HS-5 (cell line): ENCODE data around the gene DUSP6.

ENCODE experiments used
- DNase-seq: peaks from one replicate; pipeline ENCODE4 v3.0.0-alpha.2; 2012; ENCODE audit warnings: low read depth

Gene DUSP6

DNA sequence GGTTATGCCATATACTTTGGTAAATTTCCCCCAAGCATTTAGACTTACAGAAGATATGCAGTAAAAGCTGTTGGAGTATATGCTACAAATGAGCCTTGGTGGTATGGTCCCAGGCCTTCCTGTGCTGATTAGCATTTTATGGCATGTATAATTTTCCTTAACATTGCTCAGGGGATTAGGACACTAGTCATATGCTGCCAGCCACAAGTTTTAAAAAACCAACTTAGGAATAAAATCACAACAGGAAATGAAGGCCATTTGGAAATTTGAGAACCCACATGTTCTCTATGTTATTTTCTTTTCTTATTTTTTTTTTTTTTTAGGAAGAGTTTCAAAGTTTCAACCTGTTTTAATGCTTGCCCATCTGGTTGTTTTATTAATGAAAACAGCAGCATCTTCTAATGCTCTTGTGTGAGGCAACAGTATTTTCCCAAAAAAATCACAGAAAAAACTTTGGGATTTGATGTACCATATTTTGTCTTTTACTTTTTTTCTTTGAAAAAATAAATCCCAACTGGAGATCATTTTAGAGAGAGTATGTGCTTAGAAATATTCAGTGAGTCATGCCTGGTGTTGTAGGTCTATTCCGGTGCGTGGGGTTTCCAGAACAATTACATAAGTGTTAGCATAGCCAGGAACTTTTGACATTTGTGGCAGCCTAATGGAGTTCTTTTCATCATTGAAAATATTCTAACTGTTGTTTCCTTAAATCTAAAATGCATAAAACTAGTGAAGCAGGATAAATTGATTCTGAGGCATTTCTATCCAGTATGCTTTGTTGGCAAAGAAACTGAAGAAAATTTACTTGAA lies 21.7 kb upstream of the DUSP6 start:
- DNase-seq: peak; percentile 49

DNA sequence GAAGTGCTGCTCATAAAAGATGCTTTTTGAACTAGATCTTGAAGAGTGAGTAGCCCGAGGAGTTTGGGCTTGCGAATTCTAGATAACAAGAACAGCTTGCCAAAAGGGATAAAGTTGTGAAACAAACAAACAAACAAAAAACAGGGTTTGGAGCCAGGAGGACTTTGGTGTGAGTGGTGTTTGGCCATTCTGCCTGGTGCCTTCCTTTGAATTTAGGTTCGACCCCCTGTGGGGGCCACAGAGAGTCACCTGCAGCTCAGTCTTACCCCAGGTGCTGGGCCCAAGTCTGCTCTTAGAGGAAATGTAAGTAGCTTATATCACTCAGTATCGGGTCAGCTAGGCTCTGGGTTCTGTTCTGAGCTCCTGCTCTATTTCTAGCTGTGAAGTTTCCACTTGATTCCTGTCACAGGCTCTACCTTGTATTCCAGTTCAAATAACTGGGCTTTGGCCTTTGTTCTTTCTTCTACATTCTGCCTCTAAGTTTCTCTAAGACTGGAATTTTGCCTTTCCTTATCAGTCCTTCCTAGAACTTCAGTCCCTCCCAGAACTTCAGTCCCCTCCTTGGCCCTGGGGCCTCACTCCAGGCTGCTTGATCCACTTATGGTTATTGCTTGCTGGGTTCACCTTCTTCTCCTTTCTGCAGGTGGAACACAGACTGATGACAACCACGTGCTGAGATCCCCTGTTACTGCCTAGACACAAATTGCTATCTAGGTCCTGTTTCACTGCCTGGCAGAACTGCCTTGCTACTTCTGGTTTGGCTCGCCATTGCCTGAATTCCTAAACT lies 20.5 kb upstream of the DUSP6 start:
- no peak for DNase-seq

DNA sequence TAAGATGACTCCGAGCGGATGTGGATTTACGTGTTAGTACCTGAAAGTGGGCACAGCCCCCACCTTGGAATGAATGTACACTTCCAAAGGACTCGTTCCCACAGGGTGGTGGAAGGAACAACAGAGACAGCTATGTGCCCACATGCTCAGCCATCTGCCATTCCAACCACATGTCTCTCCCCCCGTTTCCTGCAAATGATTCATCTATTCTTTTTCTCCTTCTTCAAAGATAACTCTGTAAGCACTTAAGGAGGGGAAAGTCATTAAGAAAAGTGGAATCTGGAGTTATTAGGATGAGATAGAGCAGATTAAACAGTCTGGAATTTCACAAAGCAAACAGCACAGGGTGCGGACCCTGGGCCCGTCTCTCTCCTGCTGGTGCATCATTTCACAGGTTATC lies 18.5 kb upstream of the DUSP6 start:
- DNase-seq: peak; percentile 65

DNA sequence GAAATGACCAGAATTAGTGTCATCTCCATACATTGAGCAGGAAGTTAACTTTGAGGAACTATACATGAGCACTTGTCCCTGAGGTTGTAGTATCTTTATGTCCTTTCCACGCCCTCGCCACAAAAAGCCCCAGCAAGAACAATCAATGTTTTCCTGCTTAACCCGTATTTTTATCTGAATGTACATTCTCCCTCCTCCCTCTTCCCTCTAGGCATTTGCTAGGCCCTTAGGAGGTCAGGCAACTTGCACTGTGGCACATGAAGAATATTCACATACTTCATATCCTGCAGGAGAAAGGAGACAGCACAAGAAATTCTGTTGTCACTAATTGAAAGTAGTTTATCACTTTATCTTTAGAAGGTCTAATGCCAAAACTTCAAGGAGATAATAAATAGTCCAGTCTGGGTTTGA lies 18.1 kb upstream of the DUSP6 start:
- DNase-seq: no peak

DNA sequence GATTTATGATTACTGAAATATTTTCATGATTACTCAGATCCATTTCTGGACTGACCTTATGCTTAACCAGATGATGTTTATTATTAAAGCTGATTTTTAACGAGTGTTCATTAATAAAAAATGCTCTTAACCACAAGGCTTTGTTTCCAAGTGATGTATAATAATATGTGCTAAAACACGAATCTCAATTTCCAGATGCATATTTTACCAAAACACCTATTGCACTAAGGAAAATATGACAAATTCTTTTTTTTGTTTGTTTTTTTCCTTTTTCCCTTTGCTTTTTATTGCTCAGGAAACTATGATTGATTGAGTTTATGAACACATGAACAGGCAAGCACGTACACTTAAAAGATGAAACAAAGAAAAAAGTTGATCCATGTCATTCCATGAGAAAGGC lies 16.9 kb upstream of the DUSP6 start:
- DNase-seq: no peak

DNA sequence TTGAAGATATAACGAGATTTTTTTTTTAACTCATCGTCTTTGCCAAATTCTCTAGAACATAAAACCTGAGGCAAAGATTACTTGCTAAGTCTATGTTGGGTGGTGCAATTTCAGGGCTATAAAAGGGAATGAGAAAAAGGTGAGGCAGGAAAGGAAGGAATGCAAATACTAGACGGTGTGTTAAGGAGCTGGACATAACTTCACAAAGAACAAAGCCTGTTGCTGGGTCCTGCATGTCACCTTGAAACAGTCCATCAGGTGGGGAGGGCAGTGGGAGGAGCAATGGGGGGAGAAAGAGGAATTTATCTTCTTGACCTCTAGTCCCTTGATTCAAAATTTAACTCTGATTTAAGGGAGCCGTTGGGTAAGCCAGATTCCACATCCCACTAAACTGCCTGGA lies 16.1 kb upstream of the DUSP6 start:
- no peak for DNase-seq

DNA sequence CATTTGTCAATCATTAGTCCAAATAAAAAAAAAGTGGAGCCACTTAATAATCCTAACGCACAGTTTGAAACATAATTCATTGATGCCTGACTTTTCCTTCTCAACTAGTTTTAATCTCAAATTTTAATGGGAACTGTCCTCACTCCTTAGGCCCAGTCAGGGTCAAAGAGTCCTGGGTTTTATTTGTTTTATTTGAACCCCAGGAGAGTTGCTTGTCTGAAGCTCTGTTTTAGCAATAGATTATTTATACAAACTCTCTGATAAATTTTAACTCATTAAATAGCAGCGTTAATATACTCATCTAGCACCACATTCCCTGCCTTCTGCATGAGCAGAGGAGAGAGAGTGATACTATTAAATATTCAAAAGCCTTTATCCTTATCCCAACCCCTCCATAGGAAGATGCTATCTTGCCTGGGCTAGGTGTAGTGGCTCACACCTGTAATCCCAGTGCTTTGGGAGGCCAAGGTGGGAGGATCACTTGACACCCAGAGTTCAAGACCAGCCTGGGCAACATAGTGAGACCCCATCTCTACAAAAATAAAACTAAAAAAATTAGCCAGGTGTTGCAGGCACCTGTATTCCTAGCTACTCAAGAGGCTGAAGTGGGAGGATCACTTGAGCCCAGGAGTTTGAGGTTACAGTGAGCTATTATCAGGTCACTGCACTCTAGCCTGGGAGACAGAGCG lies 14.5 kb upstream of the DUSP6 start:
- DNase-seq: no peak

DNA sequence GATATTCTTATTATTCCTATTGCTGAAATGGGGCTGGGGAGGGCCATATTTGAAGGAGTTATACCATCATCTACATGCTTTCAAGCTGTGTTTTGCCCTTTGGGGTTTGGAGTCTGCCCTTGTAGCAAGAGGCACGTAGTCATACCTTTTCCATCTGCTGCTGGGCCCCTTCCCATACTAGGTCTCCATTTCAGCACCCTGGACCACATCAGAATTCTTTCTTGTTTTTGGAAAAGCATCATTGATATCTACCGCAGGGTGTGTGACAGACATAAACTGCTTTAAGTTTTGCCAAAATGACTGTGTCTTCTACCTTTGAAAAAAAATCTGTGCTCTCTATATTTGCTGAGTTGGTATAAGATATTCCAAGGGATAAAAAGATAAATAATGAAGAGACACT lies 12.3 kb upstream of the DUSP6 start:
- no peak for DNase-seq

DNA sequence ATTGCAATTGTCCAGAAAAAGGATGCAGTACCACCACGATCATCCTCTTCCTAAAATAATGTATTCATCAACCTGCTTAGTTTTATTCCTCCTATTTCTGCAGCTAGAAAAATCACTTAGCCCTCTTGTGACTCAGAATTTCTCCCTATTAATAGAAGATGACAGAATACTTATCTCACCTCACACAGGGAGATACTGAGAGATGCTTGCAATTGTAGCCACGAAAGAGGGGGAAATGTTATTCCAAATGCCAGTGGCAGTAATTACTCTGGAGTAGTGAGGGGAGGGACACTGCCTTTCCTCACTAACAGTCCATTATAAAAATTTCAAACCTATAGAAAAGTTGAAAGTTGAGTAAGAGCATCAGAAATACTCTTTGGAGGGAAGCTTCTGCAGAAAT lies 11.8 kb upstream of the DUSP6 start:
- no peak for DNase-seq

DNA sequence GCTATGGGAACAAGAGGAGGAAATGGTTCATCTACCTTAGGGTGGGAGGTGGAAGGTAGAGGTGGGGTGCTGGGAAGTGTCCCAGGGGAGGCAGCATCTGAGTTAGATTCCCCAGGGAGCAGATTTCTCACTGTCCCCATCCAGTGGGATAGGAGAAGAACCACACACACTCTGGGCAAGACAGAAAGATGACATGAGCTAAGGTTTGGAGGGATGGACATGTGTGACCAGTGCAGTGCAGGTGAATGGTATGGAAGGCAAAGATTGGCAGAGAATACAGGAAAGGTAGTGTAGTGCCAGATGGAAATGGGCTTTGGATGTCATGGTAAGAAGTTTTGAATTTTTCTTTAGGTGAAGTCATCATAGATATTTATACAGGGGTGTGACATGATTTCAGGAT lies 11.3 kb upstream of the DUSP6 start:
- no peak for DNase-seq

DNA sequence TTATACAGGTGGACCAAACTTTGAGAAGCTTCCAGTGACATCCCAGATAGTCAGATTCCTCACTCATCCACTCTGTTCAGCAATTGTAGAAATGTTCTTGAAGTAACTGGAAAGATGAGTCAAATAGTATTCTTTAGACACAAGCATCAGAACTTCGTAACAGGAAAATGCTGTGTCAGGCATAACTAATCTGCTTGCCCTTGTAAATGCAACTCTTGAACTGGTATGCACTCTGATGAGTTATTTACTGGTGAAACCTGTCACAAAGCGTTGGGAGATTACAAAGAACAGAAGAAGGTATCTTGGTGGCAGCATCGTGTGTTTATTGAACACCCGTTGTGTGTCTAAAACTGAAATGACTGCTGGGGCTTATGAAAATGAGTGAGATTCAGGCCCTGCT lies 10.8 kb upstream of the DUSP6 start:
- no peak for DNase-seq

DNA sequence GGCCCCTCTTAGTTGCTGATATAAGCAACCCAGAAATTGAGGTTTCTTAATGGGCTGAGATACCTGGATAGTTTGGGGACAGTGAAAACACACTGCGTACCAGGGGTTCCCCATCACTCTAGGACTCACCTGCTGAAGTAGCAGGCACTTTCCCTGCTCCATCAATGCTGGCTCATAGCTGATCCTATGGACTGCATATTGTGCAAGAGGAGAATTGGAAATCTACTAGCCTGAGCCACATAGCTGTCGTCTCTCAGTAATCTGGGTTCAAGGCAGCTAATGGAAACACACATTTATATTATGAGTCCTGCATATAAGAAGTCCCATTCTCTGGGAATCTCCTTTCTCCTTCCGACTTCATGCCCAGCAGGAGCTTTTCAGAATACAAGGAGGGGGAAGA lies 7.3 kb upstream of the DUSP6 start:
- DNase-seq: no peak

DNA sequence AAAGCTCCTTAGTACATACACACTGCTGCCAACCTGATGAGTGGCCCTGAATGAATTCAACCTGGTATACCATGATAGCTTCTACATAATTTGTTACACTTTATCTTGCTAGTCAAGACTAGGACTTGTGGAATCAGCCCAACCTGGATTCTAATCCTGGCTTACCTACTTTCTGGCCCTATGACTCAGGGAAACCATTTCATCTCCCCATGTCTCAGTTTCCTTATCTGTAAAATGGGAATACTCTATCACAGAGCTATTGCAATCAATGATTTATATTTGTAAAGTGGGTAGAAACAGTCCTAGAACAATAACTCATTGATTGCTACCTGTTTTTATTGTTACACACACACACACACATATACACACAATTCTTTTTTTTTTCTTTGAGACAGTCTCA lies 6.5 kb upstream of the DUSP6 start:
- DNase-seq: no peak

DNA sequence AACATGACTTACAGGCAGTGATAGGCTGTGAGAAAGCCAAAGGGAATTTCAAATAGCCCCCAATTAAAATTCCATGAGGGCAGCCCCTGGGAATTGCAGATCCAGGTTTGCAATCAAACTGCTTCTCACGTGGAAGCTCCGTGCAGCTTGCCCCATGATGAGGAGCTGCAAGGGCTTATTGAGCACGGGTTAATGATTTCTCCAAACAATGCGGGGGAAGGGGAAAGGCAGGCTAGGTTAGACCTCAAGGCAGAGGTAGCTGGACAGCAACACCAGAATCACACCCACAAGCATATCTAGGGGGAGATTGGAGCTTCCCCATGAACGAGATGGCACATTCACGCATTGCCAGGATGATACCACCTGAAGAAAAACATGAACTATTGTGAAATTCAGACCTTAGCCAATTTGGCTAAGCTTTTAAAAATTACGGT lies 5.0 kb upstream of the DUSP6 start:
- DNase-seq: no peak

DNA sequence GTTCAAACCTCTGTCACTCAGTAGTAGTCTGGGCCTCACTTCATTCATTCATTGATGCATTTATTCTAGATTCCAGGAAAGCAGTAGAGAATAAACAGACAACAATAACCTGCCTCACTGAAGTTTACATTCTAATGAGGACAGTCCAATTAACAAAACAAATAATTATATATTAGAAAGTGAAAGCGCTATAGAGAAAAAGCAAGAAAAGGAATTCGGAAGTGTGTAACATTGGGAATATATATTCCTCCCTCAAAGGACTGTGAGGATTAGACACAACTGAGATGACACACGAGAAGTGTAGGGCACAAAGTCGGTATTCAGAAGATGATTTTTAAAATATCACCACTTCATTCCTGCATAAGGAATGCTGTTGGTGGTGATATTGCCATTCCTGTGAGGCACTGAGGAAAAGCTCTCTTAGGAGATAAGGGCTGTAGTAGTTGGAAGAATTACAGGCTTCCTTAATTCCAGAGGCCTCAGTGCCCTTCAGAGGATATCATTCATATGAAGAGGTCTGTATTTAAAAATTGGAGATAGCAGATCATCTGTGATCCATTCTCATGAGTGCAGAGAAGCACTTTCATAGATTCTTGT lies 3.9 kb upstream of the DUSP6 start:
- DNase-seq: no peak

DNA sequence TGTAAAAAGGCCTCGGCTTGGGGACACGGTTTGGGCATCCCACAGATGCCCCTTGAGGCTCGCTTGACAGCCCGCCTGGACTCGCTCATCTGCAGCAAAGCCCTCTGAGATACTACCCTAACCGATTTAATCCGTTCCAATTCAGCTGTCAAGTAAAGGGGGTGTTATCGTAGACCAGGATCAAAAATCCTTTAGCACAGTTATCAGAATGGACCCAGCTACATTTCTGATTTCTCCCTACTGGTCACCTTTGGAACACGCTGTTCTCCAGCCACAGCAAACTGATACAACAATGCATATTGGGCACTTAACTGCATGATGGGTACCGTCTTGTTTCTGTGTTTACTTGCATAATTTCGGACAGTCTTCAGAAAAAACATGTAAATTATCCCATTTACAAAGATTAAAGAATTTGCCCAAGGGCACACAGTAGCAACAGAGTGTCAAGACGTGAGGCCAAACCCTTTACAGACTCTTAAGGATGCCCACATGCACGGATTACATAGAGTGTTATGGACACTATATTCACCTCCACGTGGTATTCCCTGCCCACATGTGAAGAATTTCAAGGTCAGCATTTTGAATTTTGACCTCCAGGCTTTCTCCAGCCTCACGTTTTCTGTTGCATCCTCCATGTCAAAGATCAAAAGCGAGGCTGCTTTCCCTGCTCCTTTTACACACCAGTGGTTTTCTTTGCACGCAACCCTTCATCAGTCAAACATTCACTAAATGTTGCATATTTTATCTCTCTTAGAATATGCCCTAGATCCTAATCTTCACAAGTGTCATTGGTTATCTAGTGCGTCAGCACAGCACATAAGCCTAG lies 3.2 kb upstream of the DUSP6 start:
- no peak for DNase-seq

DNA sequence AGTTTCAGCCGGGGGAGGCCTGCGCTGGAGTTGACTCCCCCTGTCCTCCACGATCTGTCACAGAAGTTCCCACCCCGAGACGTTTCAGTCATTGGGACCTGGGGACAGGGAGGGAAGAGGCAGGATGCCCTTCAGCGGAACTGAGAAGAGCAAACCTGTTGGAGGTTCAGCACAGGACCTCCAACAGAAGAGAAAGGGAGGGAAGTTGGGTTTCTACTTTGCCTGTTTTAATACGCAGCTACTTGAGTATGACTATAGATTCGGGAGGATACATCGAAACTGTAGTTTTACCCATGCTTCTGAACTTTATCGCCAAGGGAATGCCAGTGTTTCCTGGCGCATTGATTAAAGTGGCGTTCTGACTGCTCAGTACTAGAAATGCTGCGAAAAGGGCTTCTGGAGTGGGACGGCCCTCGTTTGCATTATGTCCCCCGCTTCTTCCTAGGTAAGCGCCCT lies 2.3 kb upstream of the DUSP6 start:
- DNase-seq: no peak

DNA sequence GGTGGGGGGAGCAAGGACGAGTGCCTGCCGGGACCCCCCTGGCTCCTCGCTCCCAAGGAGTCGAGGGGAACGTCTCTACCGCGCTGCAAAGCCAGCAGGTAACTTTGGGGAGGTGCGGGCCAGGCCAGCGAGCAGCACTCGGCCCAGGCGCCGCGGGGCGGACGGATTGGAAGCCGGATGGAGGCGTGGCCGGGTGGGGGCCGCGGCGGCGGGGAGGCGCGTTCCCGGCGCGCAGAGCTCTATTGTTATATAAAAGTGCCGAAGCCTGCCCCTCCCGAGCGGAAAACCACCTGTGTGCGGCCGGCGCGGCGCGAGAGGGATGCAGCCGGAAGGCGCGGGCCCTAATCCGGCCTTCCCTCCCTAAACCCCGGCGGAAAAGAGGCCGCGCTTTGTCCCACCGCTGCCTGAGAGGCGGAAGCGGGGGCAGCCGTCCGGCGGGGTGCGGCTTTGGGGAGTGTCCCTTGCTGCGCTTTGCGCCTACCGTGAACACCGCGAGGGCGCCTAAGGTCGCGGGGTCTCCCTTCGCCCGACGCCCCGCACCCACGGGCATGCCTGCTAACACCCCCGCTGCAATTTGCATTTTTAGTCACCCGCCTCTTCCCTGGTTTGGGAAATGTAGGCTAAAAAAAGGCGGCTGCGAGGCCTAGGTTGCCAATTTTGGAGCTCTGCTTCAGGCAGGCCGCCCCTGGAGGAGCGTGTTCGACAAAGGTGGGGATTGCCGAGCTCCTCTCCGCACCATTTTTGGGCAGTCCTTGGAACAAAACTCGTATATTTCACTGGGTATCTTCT lies 1.7 kb upstream of the DUSP6 start:
- DNase-seq: no peak

DNA sequence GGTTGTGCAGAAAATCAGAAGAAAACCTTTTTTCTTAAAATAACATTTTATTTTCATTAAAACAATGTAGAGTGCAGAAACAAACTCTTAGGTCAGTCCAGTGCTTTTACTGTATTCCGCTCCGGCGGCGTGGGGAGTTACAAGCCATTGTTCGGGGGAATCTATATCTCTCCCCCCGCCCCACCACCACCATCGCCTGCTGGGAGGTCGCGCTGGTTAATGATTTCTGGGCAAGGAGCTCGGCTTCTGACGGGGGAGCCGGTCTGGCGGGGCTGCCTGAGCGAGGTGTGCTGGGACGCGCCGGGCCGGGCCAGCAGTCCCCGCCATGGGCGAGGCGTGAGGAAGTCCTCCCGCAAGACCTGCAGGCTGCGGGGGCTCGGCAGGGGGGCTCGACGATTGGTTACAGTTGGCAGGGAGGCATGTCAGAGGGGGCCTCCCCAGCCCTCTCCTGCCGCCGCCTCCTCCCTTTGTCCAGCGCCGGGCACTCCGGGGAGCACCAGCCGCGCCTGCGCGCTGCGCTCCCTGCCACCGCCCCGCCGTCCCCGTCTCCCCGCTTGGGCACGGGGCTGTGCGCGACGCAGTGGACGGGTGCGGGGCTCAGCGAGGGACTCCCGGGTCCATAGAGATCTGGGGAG lies 1.0 kb upstream of the DUSP6 start:
- DNase-seq: no peak

DNA sequence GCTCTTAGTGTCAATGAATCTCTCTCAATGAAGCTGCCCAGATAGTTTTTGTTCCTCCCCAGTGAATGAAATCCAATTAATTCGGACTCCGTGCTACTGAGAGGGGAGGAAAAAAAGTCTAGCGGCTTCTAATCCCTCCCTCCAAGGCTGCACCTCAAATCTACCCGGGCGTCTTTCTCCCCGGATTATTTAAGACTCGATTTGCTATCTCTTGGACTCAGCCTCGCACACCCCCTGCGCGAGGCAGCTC lies 134 bp downstream of the DUSP6 start:
- no peak for DNase-seq
